IMR-90 (cell line): ENCODE data around the gene UBE2C. TPM values are rescaled to one million over a fixed set of nuclear protein-coding genes. Genes with fewer than 3 reads are reported as not detected.

Experiments
- ATAC-seq: fragments of 200-7000 bp; cut with Tn5 transposase; 2 replicates; pipeline ENCODE4 v1.9.1; 2020; ENCODE audit warnings: low read depth, mild to moderate bottlenecking, moderate library complexity
- BruUV-seq: library from RNA; stranded (reverse); fragments of 400-500 nt; replicated peaks from 2 replicates; lab custom pipeline; 2021; lab: Mats Ljungman, UMichigan
- CTCF ChIA-PET: fragments of 300-600 bp; formaldehyde crosslinking; extraction: SDS; loops from one replicate; lab custom pipeline; 2021; ENCODE audit warnings: antibody characterized with exemption; lab: Yijun Ruan, JAX
- POLR2A ChIA-PET: fragments of 300-600 bp; sonication (Branson Sonifier 250); formaldehyde crosslinking; loops from one replicate; lab custom pipeline; 2022; ENCODE audit warnings: antibody characterized with exemption; ENCODE audit not compliant: unreplicated experiment; lab: Charles Lee
- DNase-seq: peaks from one replicate; pipeline ENCODE4 v3.0.0; 2013
- H2AFZ ChIP-seq: replicated peaks from 2 replicates; pipeline ENCODE3; 2013; ENCODE audit warnings: low read length, mild to moderate bottlenecking; ENCODE audit not compliant: poor library complexity
- H2AK5ac ChIP-seq: 2 replicates; pipeline ENCODE4 v1.6.1; 2013; ENCODE audit warnings: low read depth, low read length, inconsistent platforms
- H2AK9ac ChIP-seq: replicated peaks from 2 replicates; pipeline ENCODE3; 2013; ENCODE audit warnings: mild to moderate bottlenecking, low read depth, low read length, moderate library complexity; ENCODE audit not compliant: poor library complexity
- H2BK120ac ChIP-seq: 2 replicates; pipeline ENCODE4 v1.6.1; 2013; ENCODE audit warnings: low read depth, low read length, inconsistent platforms
- H2BK15ac ChIP-seq: 3 replicates; pipeline ENCODE4 v1.6.1; 2013; ENCODE audit warnings: low read depth, low read length, inconsistent platforms
- H2BK20ac ChIP-seq: 2 replicates; pipeline ENCODE4 v1.6.1; 2013; ENCODE audit warnings: low read depth, mild to moderate bottlenecking, inconsistent platforms, low read length, moderate library complexity
- H2BK5ac ChIP-seq: 2 replicates; pipeline ENCODE4 v1.6.1; 2013; ENCODE audit warnings: mild to moderate bottlenecking, low read depth, low read length, inconsistent platforms; ENCODE audit not compliant: poor library complexity, severe bottlenecking
- H3K14ac ChIP-seq: replicated peaks from 2 replicates; pipeline ENCODE4 v1.6.1; 2013; ENCODE audit warnings: low read depth, low read length, inconsistent platforms
- H3K18ac ChIP-seq: 2 replicates; pipeline ENCODE4 v1.6.1; 2013; ENCODE audit warnings: low read depth, low read length, control low read depth
- H3K23ac ChIP-seq: 2 replicates; pipeline ENCODE4 v1.6.1; 2013; ENCODE audit warnings: low read depth, low read length, inconsistent platforms
- H3K27ac ChIP-seq: 2 replicates; pipeline ENCODE4 v1.5.1; 2013; ENCODE audit warnings: mild to moderate bottlenecking, control low read depth, low read length; ENCODE audit not compliant: insufficient read depth
- H3K27me3 ChIP-seq: 2 replicates; pipeline ENCODE4 v1.6.1; 2013; ENCODE audit warnings: low read length; ENCODE audit not compliant: control insufficient read depth, insufficient read depth
- H3K36me3 ChIP-seq: 2 replicates; pipeline ENCODE4 v1.6.1; 2013; ENCODE audit warnings: low read length, mixed read lengths; ENCODE audit not compliant: control insufficient read depth, insufficient read depth
- H3K4ac ChIP-seq: 2 replicates; pipeline ENCODE4 v1.6.1; 2013; ENCODE audit warnings: low read depth, low read length, inconsistent platforms
- H3K4me1 ChIP-seq: 2 replicates; pipeline ENCODE4 v1.6.1; 2013; ENCODE audit warnings: low read length, mixed read lengths; ENCODE audit not compliant: control insufficient read depth, insufficient read depth
- H3K4me2 ChIP-seq: 2 replicates; pipeline ENCODE4 v1.6.1; 2013; ENCODE audit warnings: low read depth, mild to moderate bottlenecking, control low read depth, low read length, moderate library complexity
- H3K4me3 ChIP-seq: 2 replicates; pipeline ENCODE4 v1.5.1; 2013; ENCODE audit warnings: low read depth, mild to moderate bottlenecking, control low read depth, low read length, moderate library complexity; ENCODE audit not compliant: insufficient read depth
- H3K56ac ChIP-seq: 2 replicates; pipeline ENCODE4 v1.6.1; 2013; ENCODE audit warnings: low read length, inconsistent platforms; ENCODE audit not compliant: insufficient read depth; ENCODE audit errors: extremely low read depth
- H3K79me1 ChIP-seq, 2 experiments: 2 replicates each; pipeline ENCODE4 v1.6.1; 2013; ENCODE audit warnings: low read length in 2 of 2, inconsistent platforms in 1 of 2, low read depth in 1 of 2
- H3K9ac ChIP-seq: 2 replicates; pipeline ENCODE4 v1.6.1; 2013; ENCODE audit warnings: low read depth, low read length, control low read depth
- H3K9me1 ChIP-seq: 2 replicates; pipeline ENCODE4 v1.6.1; 2013; ENCODE audit warnings: low read length, inconsistent platforms; ENCODE audit not compliant: insufficient read depth
- H3K9me3 ChIP-seq: 2 replicates; pipeline ENCODE4 v1.6.1; 2013; ENCODE audit warnings: low read length; ENCODE audit not compliant: control insufficient read depth, insufficient read depth
- H4K20me1 ChIP-seq: 2 replicates; pipeline ENCODE4 v1.6.1; 2013; ENCODE audit warnings: low read length, inconsistent platforms; ENCODE audit not compliant: insufficient read depth
- H4K5ac ChIP-seq: 2 replicates; pipeline ENCODE4 v1.6.1; 2013; ENCODE audit warnings: mild to moderate bottlenecking, low read depth, low read length, control low read depth
- H4K8ac ChIP-seq, 2 experiments: 2 replicates each; pipeline ENCODE4 v1.6.1; 2013; ENCODE audit warnings: low read depth in 2 of 2, low read length in 2 of 2, control low read depth in 1 of 2, inconsistent platforms in 1 of 2
- H4K91ac ChIP-seq: 2 replicates; pipeline ENCODE4 v1.6.1; 2013; ENCODE audit warnings: low read depth, low read length, inconsistent platforms; ENCODE audit not compliant: insufficient read depth
- FOS ChIP-seq: fragments of 150-350 bp; IDR thresholded peaks from 2 replicates; pipeline ENCODE4 v1.6.1; 2016; ENCODE audit warnings: low read depth, low read length
- NFE2L2 ChIP-seq: fragments of 150-350 bp; IDR thresholded peaks from 2 replicates; pipeline ENCODE4 v1.6.1; 2016; ENCODE audit warnings: low read depth, mild to moderate bottlenecking, low read length
- WGBS, 2 experiments: methylation state at CpG; one replicate each; pipeline versions ENCODE4 v1.1.5 to v1.1.7; 2013; ENCODE audit warnings: missing lambda C conversion rate in 2 of 2; ENCODE audit not compliant: insufficient read length in 1 of 2; ENCODE audit errors: extremely low coverage in 2 of 2; 5-methylcytosine and 5-hydroxymethylcytosine counted together
- dilution Hi-C: fragments of 300-500 bp; cut with HindIII; formaldehyde crosslinking; loops from one replicate; pipeline ENCODE4 v1.14.3; 2018; ENCODE audit warnings: low sequenced_read_pairs; ENCODE audit not compliant: unreplicated experiment
- in situ Hi-C: fragments of 300-500 bp; cut with MboI; formaldehyde crosslinking; loops from 3 replicates; pipeline ENCODE4 v1.14.3; 2019; ENCODE audit warnings: low sequenced_read_pairs, inconsistent platforms, mixed read lengths
- intact Hi-C: fragments of 100-400 bp; cut with micrococcal nuclease; formaldehyde crosslinking; loops from 2 replicates; pipeline ENCODE4 v1.10.0; 2022
- polyA plus RNA-seq, 3 experiments: library from polyadenylated mRNA; depleted of rRNA; stranded (reverse); fragments of >200 nt; gene quantifications; 2 replicates each; pipeline ENCODE4 v1.2.3, GENCODE V29; 2012; ENCODE audit warnings: low replicate concordance in 1 of 3
- total RNA-seq: library from RNA; depleted of rRNA; stranded (reverse); fragments of >200 nt; gene quantifications from 2 replicates; pipeline ENCODE4 v1.2.3, GENCODE V29; 2012

The UBE2C gene
- total and polyA plus RNA-seq, 2 of the 4 experiments (the other 2 are of a cell fraction), result 43.4 to 120 TPM

- intact Hi-C loops (no loop called here), in situ Hi-C loops (no loop called here), dilution Hi-C loops (no loop called here)
- H4K91ac ChIP-seq, result no peak overlapping the region
- CTCF ChIA-PET, result no interaction called here
- no peaks in the 10 kb centered on the region for H3K36me3 ChIP-seq
- H4K5ac ChIP-seq, result no peak overlapping the region
- no peak overlapping the region for H2AFZ ChIP-seq
- no peak for ATAC-seq
- no peak overlapping the region for H3K9ac ChIP-seq
- no peak overlapping the region for H3K18ac ChIP-seq
- no peaks in the 10 kb centered on the region for H3K9me3 ChIP-seq
- H3K4me1 ChIP-seq, result peaks cover 23% of the 10 kb centered on the region
- H4K8ac ChIP-seq, result no peak overlapping the region
- TF ChIP-seq FOS (no peak), NFE2L2 (no peak)
- DNase-seq, result no peak
- POLR2A ChIA-PET, result interaction anchor here (0.5 kb wide), 1 partner anchor 417 kb away, joined by 13 read pairs; no protein-coding TSS in a partner anchor
- no peak overlapping the region for H3K14ac ChIP-seq
- no peak overlapping the region for H3K4ac ChIP-seq
- WGBS, 2 experiments, result no CpG with 5 or more reads among the region's 2 CpGs
- peaks cover 2% of the 10 kb centered on the region; the same call in 1 of the 2 replicates for H3K27me3 ChIP-seq
- H3K56ac ChIP-seq, result no peak overlapping the region
- no peak overlapping the region for H3K27ac ChIP-seq
- H3K9me1 ChIP-seq, result peaks cover 6% of the 10 kb centered on the region; the same call in 1 of the 2 replicates
- H2BK20ac ChIP-seq, result no peak overlapping the region
- no peak overlapping the region for H2BK15ac ChIP-seq
- H2AK9ac ChIP-seq, result no peak overlapping the region
- H3K4me3 ChIP-seq, result no peak overlapping the region
- H3K23ac ChIP-seq, result no peak overlapping the region; the same call in 1 of the 2 replicates
- H2BK120ac ChIP-seq, result no peak overlapping the region
- no peak overlapping the region; the same call in 1 of the 2 replicates for H2AK5ac ChIP-seq
- H3K79me1 ChIP-seq, result peaks cover 0 to 7% of the 10 kb centered on the region in 2 experiments; a peak in 2 of 4 replicates
- no peak overlapping the region for H2BK5ac ChIP-seq
- H3K4me2 ChIP-seq, result no peak overlapping the region
- BruUV-seq, result no TSS peak
- H4K20me1 ChIP-seq, result peaks cover 7% of the 10 kb centered on the region; the same call in 1 of the 2 replicates
These were observed 9.5 kb downstream of the UBE2C start for GRCh38 chr20:45821947-45822346.
